Activated T-cell treated with anti-CD3 and anti-CD28 coated beads, Interleukin-2, amount 50 U/mL, for 72 hours (primary cell): ENCODE measurements around the gene GAS7. TPM values are rescaled to one million over a fixed set of nuclear protein-coding genes. Genes with fewer than 3 reads are reported as not detected.
"Not testable (repeated sequence)": the region's sequence is repeated elsewhere in the genome, so short reads cannot be mapped to it uniquely, and the experiment has no call there.

Experiments used
- ATAC-seq, 2 donors: fragments of 150-1000 bp; cut with Tn5 transposase; replicated peaks in 1 of 2; 2 replicates each; pipeline ENCODE4 v1.10.0; 2021; ENCODE audit warnings: moderate library complexity in 2 of 2, mild to moderate bottlenecking in 1 of 2
- DNase-seq, 2 donors: peaks; one replicate each; pipeline ENCODE4 v3.0.0; 2021 to 2022; ENCODE audit warnings: mixed read lengths in 1 of 2
- H3K27ac Mint-ChIP-seq: one replicate; pipeline ENCODE4 v1.8.0; 2022; ENCODE audit warnings: mild to moderate bottlenecking, moderate library complexity, mixed read lengths
- H3K27me3 Mint-ChIP-seq: one replicate; pipeline ENCODE4 v1.8.0; 2022; ENCODE audit warnings: low read depth, mixed read lengths
- H3K36me3 Mint-ChIP-seq, 2 donors: one replicate each; pipeline ENCODE4 v1.8.0; 2022; ENCODE audit warnings: mixed read lengths in 2 of 2, mild to moderate bottlenecking in 1 of 2; ENCODE audit not compliant: insufficient read depth in 2 of 2
- H3K4me1 Mint-ChIP-seq: one replicate; pipeline ENCODE4 v1.8.0; 2022; ENCODE audit warnings: low read depth, mixed read lengths
- H3K4me3 Mint-ChIP-seq, 2 donors: one replicate each; pipeline ENCODE4 v1.8.0; 2022; ENCODE audit warnings: mild to moderate bottlenecking in 2 of 2, mixed read lengths in 2 of 2, moderate library complexity in 2 of 2
- H3K9me3 Mint-ChIP-seq, 2 donors: one replicate each; pipeline ENCODE4 v1.8.0; 2022; ENCODE audit warnings: mixed read lengths in 2 of 2
- total RNA-seq, 2 donors: library from RNA; stranded (reverse); gene quantifications; one replicate each; pipeline ENCODE4 v1.2.3, GENCODE V29; 2022

Gene GAS7
- total RNA-seq, 2 donors from 2014 or later, result 0.72 to 1.3 TPM

GRCh38 chr17:10059684-10060211 is 138.7 kb downstream of the GAS7 start:
- no peaks in the 10 kb centered on the region for H3K9me3 Mint-ChIP-seq
- ATAC-seq (peak in 1 of 2 donors; percentile 55), DNase-seq (peak in 1 of 2 donors; percentile 11)
- H3K36me3 Mint-ChIP-seq, result no peaks in the 10 kb centered on the region
- H3K27ac Mint-ChIP-seq, result no peak overlapping the region
- no peaks in the 10 kb centered on the region for H3K27me3 Mint-ChIP-seq
- H3K4me3 Mint-ChIP-seq, result no peak overlapping the region
- H3K4me1 Mint-ChIP-seq, result peaks cover 17% of the 10 kb centered on the region

- Mint-ChIP-seq H3K27ac (no peak overlapping the region), H3K9me3 (no peaks in the 10 kb centered on the region), H3K27me3 (no peaks in the 10 kb centered on the region), H3K36me3 (no peaks in the 10 kb centered on the region), H3K4me3 (no peak overlapping the region), H3K4me1 (peaks cover 17% of the 10 kb centered on the region)
- no peak for ATAC-seq
- DNase-seq, result no peak
Measured at GRCh38 chr17:10058921-10059683, 139.3 kb downstream of the GAS7 start.

- not testable (repeated sequence) for H3K36me3 Mint-ChIP-seq, H3K4me3 Mint-ChIP-seq, DNase-seq, H3K27ac Mint-ChIP-seq, H3K4me1 Mint-ChIP-seq, H3K9me3 Mint-ChIP-seq, H3K27me3 Mint-ChIP-seq, ATAC-seq
Measured at GRCh38 chr17:10057466-10057865, 140.9 kb downstream of the GAS7 start.

- Mint-ChIP-seq H3K9me3 (no peaks in the 10 kb centered on the region), H3K27me3 (no peaks in the 10 kb centered on the region), H3K4me1 (no peaks in the 10 kb centered on the region), H3K36me3 (no peaks in the 10 kb centered on the region), H3K27ac (no peak overlapping the region), H3K4me3 (no peak overlapping the region)
- ATAC-seq (no peak), DNase-seq (no peak)
Measured at GRCh38 chr17:10055262-10055975, 143.0 kb downstream of the GAS7 start.

DNA sequence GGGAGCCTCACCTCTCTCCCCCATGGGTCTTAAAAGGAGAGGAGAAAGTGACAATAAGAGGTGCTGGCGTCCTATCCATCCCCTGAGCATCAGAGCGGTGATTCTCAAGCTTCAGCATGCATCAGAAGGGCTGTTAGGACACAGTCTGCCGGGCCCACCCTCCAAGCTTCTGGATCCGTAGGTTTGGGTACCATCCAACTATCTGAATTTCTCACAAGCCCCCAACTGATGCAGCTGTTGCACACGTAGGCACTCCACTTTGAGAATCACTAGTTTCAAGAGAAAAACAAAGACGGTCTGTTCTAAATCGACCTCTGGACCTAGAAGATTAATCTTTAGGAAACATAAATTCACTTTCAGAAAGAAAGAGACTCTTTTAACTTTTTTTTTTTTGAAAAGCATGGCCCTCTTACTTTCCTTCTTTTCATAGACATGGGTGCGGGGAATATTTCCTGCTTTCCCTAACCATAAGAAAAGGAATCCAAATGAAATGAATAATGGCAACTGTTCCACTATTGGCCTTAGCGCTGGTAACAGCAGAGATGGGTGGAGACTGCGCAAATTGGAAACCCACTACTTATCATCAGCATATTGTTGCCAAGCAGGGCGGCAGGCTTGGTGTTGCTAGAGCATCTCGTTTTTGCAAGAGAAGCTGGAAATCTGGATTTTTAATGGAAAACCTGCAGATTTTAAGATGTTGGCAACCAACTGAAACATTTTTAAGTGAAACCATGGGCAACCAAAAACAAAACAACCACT is 144.4 kb downstream of the GAS7 start:
- Mint-ChIP-seq H3K9me3 (no peaks in the 10 kb centered on the region), H3K4me3 (no peak overlapping the region), H3K27me3 (no peaks in the 10 kb centered on the region), H3K4me1 (no peaks in the 10 kb centered on the region), H3K27ac (no peak overlapping the region), H3K36me3 (no peaks in the 10 kb centered on the region)
- ATAC-seq (no peak), DNase-seq (no peak)

- Mint-ChIP-seq H3K4me3 (no peak overlapping the region), H3K9me3 (no peaks in the 10 kb centered on the region), H3K27ac (no peak overlapping the region), H3K36me3 (no peaks in the 10 kb centered on the region), H3K27me3 (no peaks in the 10 kb centered on the region), H3K4me1 (no peaks in the 10 kb centered on the region)
- DNase-seq (no peak), ATAC-seq (no peak)
Measured at GRCh38 chr17:10052106-10052813, 146.1 kb downstream of the GAS7 start.

- no peak for DNase-seq
- ATAC-seq, result no peak
- Mint-ChIP-seq H3K27ac (peak overlapping the region; percentile 29), H3K9me3 (no peaks in the 10 kb centered on the region), H3K27me3 (no peaks in the 10 kb centered on the region), H3K4me1 (no peaks in the 10 kb centered on the region), H3K36me3 (no peaks in the 10 kb centered on the region), H3K4me3 (peak overlapping the region in 1 of 2 donors; percentile 29)
Measured at GRCh38 chr17:10051112-10051511, 147.3 kb downstream of the GAS7 start.

DNA sequence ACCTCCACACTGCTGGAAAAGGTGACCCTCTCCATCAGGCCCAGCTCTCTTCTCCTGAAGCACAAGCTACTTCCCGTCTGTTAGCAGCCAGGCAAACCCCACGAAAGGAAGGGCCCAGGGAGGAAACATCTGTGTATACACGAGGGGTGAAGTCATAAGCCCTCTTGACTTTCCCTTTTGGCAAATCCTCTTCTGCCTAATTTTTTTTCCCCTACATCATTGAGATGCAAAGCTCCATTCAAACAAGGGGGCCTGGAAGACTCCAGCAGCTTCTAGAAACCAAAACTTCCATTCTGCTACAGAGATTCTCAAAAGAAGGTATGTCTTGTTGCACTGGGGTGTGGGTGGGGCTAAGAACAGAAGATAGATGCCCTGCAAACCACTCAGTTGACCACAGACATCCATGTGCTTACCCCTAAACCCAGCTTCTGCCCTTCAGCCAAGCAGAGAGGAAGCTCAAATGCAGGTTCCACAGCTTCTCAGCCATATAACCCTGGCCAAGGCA is 147.8 kb downstream of the GAS7 start:
- Mint-ChIP-seq H3K9me3 (no peaks in the 10 kb centered on the region), H3K4me3 (no peak overlapping the region), H3K4me1 (no peaks in the 10 kb centered on the region), H3K27me3 (no peaks in the 10 kb centered on the region), H3K36me3 (no peaks in the 10 kb centered on the region), H3K27ac (peak overlapping the region; percentile 29)
- ATAC-seq (no peak), DNase-seq (no peak)

DNA sequence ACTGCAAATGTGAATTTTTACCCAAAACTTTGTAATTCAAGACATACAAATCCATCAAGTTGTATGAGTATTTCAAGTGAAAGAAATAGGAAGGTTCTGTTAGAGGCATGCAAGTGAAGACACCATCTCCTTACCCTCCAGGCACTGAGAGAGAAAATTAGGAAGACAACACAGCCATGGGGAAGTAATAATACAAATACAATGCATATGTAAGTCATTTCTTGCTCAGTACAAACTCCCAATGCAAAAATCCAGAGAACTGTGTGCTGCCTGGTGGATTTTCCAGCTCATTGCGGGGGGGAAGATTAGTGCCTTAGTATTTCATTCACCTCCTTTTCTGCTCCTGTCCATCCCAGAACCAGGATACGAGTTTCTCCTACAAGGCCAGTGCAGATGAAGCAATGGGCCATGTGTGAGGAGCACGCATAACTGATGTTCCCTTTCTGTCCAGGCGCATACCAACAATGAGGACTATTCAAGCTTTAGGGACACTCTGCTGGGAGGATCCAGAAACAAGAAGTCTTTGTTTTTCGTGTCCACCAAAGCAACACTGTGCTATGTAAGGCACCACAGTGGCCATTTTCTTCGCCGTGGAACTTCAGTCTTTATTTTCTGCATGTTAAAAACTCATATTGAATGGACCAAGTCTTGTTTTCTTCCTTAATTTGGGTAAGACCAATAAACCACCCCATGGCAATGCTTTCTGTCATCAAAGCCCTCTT is 149.6 kb downstream of the GAS7 start:
- Mint-ChIP-seq H3K4me1 (no peaks in the 10 kb centered on the region), H3K27ac (no peak overlapping the region), H3K4me3 (no peak overlapping the region), H3K27me3 (no peaks in the 10 kb centered on the region), H3K9me3 (no peaks in the 10 kb centered on the region), H3K36me3 (no peaks in the 10 kb centered on the region)
- ATAC-seq (no peak), DNase-seq (no peak)

DNA sequence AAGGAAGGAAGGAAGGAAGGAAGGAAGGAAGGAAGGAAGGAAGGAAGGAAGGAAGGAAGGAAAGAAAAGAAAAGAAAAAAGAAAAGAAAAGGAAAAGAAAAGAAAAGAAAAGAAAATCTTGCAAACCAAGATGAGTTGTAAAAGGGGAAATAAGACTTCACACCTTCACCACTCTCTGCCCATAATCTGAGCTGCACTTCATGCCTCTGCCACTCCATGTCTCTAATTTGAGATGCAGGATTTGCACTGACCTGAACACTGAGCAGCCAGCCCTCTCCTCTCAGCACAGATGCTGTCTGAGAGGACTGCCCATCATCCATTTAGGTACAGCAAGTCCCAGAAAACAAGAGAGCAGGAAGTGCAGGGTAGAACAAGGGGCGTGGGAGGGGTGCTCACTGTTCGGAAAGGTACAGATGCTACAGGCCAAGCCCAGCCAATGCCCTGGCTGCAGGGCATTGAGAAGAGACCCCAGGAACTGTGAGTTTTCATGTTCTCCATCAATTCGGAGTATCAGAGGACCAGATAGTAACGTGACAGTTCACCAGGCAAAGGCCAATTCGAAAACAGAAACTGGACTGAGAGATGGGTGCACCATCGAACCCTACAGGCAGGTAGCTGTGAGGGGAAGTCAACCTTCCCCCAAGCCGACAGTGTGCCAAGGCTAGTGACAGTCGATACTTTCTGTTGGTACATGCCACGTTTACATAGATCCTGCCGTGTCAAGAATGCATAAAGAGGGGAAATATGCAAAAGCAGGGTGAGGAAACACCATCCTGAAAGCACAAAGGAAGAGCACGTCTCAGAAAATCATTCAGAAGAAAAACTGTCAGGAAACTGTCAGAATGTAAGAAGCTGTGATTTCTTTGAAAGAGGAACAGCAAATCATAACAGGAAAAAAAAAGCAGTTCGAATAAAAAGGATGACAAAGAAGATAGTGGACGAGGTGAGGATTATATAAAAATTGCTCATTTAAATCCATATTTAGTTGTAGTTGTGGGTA is 151.3 kb downstream of the GAS7 start:
- H3K4me1 Mint-ChIP-seq, result no peaks in the 10 kb centered on the region
- H3K27me3 Mint-ChIP-seq, result no peaks in the 10 kb centered on the region
- H3K27ac Mint-ChIP-seq, result no peak overlapping the region
- ATAC-seq (peak in 1 of 2 donors; percentile 39), DNase-seq (no peak)
- H3K9me3 Mint-ChIP-seq, result no peaks in the 10 kb centered on the region
- peak overlapping the region in 1 of 2 donors; percentile 49 for H3K4me3 Mint-ChIP-seq
- H3K36me3 Mint-ChIP-seq, result no peaks in the 10 kb centered on the region
